ENCODE data around the gene CLK4. TPM values are rescaled to one million over a fixed set of nuclear protein-coding genes. Genes with fewer than 3 reads are reported as not detected.

CLK4 gene
- total RNA-seq = 5.0 and 8.4 TPM in 2 replicates

DNA sequence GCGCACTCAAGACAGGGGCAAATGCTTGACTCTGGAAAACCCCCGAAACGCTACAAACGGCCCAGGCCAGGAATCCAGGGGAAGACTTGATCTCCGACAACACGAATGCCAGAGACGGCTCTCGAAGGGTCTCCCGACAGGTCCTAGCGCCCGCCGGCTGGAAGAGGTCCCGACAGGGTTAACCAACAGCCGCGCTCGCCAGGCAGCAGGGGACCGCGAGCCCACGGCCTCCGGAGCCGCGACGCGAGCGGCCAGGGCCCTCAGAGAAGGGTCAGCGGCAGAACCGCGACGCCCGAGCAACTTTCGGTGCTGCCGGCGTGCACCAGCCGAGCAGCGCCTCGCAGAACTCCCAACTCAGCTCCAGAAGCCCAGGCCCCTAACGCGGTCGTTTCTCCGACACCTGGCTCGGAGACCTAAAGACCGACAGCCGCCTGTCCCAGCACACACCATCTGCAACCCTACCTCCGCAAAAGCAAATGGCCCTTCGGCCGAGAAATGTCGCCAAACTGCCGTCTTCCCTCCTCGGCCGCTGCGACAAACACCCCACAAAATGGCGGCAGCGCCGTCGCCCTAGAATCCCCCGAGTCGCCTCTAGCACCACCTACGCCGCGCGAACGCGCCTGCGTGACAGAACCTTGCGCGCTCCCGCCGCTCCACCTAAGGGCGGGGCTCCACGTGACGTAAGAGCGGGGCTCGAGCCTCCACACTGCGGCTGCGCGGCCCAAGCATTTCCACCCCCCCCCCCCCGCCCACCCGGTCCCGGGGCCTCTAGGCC is at the start of gene CLK4:
Gene CLK4 (minus strand): TSS at position 567 of the 775 bp plus-strand sequence. CDS start 3,634 bp downstream, outside the sequence.

GRCh38 chr5:178590141-178590923 is 36.5 kb downstream of the CLK4 start, which contains the start of gene COL23A1:
Gene COL23A1, minus strand, starts transcription at chr5:178590393.

Other genes with a start within 250 kb of the CLK4 start
- gene COL23A1, start 36.7 kb downstream of the CLK4 start, total RNA-seq = not detected in 2 replicates
- gene ZNF354A, start 103.6 kb upstream of the CLK4 start, total RNA-seq = 6.8 and 7.8 TPM in 2 replicates
- 3.8 and 4.1 TPM in 2 replicates for gene ZNF354B, start 232.9 kb upstream of the CLK4 start, total RNA-seq